DMS79 treated with DMSO at 0.1 percent for 48 hours (cell line): ENCODE results near the gene NPBWR2.
"Not testable (repeated sequence)": the region's sequence is repeated elsewhere in the genome, so short reads cannot be mapped to it uniquely, and the experiment has no call there.

Source experiments
- DNase-seq: peaks from one replicate; lab custom pipeline; 2025; lab: John Stamatoyannopoulos, UW

NPBWR2 gene

DNA sequence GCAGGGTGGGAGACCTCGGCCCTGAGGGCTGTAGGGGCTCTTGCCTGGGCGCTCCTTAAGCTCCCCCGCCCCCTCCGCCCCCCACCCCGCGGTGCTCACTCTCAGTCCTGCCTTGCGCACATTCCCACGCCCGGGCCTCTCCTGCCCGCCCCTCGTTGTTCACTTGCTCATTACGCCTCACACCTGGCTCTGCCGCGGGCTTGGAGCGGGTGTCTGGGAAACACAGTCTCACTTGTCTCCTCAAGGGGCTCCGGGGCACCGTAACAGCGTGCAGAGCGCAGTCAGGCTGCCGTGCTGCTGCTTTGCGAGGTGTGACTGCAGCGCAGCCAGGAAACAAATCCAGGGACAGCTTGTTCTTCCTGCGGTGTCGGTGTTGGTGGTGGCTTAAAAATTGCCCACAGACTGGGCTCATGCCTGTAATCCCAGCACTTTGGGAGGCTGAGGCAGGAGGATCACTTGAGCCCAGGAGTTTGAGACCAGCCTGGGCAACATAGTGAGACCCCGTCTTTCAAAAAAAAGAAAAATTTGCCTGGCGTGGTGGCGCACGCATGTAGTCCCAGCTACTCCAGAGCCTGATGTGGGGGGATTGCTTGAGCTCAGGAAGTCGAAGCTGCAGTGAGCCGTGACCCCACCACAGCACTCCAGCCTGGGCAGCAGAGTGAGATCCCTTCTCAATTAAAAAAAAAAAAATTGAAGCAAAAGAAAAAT lies 4.6 kb downstream of the NPBWR2 start:
- peak; percentile 88 for DNase-seq

DNA sequence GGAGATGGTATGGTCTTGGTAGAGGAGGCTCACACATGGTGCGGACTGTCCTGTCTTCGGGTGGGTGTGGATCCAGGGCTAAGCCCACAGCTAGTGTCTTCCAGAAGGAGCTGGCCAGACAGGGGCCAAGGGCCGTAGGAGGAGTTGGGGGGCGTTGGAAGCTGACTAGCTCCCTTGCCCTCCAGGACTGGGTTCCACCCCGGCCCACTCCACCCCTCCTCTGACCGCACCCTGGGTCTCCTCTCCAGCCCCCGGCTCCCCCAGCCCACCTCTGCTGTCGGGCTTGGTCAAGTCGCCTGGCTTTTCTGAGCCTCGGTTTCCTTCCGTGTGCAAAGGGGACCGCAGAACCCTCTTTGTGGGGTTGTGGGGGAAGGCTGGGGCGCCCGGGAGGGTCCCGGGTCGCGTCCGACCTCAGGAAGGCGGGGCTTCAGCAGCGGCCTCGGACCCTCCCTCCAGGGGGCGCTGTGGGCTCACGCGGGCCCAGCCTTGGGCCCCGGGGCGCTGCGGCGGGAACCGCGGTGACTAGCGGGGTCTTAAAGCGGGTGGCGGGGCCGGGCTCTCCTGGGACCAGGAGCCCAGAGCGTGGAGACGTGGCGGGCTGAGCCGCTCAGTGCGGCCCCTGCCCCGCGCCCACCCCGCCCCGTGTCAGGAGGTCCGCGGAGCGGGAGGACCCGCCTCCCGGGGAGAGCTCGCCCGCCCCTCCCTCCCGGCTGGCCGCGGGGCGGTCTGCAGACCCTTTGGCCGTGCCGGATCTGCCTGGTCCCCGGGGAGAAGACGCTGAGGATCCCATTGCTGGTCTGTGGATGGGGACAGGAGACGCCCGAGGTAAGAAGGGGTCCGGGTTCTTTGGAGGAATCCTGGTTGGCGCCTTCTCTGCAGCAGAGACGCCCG lies 5.4 kb downstream of the NPBWR2 start:
- peak; percentile 64 for DNase-seq

DNA sequence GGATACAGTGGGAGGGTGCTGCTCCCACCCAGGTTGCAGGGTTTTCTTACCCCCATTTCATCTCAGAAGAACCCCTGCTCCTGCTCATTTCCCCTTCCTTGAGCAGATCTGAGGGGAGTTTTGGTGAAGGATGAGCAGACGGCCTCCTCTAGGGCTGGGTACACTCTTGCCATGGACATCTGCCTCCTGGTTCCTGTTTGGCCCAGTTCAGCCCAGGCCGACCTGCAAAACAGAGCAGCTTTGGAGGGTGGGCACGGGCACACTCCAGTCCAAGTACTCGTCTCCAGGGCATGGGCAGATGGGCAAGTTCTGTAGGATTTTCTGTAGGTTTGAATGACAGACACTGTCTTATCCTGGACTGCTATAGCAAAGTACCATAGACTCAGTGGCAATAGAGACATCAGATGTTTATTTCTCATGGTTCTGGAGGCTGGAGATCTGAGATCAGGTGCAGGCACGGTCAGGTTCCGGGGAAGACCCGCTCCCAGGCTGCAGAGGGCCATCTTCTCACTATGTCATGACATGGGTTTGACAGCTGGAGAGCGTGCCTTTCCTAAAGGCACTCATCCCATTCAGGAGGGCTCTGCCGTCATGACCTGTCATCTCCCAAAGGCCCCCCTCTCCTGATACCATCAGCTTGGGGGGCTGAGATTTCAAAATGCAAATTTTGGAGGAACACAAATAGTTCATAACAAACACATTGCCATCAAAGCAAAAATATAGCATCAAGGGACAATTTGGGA lies 6.2 kb downstream of the NPBWR2 start:
- DNase-seq: no peak

GRCh38 chr20:64100566-64100888 lies 6.8 kb downstream of the NPBWR2 start:
- no peak for DNase-seq

DNA sequence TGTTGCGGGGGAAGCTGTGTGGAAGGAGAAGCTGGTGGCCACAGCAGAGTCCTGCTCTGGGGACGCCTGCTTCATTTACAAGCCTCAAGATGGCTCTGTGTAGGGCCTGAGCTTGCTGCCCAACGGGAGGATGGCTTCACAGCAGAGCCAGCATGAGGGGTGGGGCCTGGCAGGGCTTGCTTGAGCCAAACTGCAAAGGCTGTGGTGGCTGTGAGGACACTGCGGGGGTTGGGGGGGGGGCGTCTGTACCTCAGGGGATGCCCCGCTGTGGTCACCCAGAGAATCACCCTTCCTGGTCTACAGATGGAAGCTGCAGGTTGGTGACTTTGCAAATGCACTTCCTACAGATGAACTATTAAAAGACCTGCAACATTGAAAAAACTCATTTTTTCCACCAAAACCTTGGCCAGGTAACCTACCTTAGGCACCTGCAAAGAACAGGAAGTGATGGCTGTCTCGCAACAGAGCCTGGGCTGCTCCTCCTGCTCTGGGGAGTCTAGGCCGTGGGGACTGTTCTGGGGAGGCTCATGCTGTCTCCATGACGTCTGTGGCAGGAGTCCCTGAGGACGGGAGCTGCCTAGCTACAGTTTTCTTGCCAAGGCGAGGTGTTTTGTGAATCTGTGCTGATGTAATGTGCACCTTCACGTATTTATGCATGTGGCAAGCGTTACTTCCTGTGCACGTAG lies 7.3 kb downstream of the NPBWR2 start:
- no peak for DNase-seq

DNA sequence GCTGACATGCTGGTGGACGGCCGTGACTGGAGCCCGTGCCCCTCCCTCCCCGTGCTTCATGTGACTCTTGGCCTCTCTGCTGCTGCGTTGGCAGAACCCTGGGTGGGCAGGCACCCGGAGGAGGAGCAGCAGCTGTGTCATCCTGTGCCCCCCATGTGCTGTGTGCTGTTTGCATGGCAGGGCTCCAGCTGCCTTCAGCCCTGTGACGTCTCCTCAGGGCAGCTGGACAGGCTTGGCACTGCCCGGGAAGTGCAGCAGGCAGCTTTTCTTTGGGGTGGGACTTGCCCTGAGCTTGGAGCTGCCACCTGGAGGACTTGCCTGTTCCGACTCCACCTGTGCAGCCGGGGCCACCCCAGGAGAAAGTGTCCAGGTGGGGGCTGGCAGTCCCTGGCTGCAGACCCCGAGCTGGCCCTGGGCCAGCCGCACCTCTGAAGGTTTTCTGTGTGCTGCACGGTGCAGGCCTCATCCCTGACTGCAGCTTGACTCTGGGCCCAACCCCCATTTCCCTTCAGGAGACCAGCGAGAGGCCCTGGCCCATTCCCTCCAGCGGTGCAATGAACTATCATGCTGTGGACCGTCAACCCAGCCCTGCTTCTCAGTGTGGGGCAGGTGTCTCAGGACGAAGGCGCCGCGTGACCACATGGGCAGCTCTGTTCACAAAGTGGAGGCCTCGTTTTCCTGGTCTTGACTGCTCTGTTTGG lies 8.1 kb downstream of the NPBWR2 start:
- DNase-seq: no peak

DNA sequence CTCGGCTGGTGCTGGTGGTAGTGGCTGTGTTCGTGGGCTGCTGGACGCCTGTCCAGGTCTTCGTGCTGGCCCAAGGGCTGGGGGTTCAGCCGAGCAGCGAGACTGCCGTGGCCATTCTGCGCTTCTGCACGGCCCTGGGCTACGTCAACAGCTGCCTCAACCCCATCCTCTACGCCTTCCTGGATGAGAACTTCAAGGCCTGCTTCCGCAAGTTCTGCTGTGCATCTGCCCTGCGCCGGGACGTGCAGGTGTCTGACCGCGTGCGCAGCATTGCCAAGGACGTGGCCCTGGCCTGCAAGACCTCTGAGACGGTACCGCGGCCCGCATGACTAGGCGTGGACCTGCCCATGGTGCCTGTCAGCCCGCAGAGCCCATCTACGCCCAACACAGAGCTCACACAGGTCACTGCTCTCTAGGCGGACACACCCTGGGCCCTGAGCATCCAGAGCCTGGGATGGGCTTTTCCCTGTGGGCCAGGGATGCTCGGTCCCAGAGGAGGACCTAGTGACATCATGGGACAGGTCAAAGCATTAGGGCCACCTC lies 8.8 kb downstream of the NPBWR2 start:
- DNase-seq: no peak

GRCh38 chr20:64096535-64096934 lies 10.8 kb downstream of the NPBWR2 start:
- DNase-seq: no peak

GRCh38 chr20:64095927-64096326 lies 11.4 kb downstream of the NPBWR2 start:
- no peak for DNase-seq

DNA sequence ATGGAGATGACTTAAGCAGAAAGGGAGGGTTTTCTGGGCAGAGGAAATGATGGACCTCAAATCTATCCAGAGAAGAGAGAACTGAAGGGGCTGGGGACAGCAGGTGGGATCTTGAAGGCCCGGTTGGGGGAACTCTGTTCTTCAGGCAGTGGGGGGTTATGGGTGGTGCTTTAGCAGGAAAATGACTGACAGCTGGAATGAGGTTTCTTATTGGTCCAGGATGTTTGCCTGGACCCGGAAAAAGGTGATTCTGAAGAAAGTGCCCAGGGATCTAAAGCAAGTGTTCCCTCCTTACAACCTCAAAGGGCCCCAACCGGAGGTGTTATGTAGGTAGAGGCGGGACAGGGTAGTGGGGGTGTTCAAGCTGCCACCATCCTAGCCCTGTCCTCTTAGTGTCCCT lies 11.9 kb downstream of the NPBWR2 start:
- no peak for DNase-seq

DNA sequence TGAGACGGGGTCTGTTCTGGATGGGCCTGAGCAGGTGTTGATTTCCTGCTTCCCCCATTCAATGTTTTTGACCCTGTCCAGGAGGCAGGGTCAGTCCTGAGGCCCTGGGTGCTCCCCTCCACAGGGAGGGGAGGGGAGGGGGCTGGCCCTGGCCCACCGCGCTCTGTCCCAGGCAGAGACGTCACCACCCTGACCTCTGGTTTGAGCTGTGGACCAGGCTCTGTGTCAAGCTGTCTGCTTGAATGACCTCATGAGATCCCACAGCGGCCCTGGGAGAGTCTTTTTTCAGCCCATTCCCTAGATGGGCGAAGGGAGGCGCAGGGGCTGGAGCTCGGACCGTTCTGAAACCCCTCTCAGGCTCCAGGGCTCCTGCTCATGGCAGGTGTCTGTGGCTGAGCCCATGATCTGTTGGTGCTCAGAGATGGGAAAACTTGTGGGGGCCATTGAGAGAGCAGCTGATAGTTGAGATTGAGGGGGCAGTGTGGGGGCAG lies 14.3 kb downstream of the NPBWR2 start:
- DNase-seq: no peak

GRCh38 chr20:64092258-64093012 lies 14.9 kb downstream of the NPBWR2 start:
- no peak for DNase-seq

- no peak for DNase-seq
Measured at GRCh38 chr20:64091770-64092169, 15.6 kb downstream of the NPBWR2 start.

DNA sequence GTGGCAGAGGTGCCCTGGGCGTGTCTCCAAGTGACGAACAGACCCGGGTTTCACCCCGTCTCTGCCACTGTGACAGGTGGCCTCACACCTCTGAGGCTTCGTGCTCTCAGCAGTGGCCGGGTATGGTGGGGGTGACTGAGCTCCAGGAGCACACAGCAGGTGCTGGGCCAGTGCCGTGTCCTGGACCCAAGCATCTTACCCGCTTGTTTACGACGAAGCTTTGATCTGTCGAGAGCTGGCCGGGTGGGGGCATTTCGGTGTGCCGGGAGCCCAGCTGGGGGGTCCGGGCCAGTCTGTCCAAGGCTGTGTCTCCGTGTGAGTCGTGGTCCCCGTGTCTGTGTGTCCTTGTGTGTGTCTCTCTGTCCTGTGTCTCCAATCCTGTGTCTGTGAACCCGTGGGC lies 16.0 kb downstream of the NPBWR2 start:
- DNase-seq: no peak

DNA sequence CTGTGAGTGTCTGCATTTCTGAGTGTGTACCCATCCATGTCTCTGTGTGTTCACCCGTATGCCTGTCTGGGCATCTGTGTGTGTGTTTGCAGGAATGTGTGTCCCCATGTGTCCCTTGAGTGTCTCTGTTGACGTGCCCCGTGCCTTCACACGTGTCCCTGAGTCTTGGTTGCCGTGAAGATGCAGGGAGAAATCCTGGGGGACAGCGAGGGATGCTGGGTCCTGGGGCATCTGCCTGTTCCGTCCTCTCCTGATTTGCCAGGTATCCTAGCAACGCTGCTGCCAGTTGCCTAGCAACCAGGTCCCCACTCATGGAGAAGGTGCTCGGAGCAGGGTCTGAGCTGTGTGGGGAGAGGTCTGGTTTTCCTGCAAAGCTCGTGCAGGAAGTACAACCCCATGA lies 17.2 kb downstream of the NPBWR2 start:
- peak; percentile 39 for DNase-seq

DNA sequence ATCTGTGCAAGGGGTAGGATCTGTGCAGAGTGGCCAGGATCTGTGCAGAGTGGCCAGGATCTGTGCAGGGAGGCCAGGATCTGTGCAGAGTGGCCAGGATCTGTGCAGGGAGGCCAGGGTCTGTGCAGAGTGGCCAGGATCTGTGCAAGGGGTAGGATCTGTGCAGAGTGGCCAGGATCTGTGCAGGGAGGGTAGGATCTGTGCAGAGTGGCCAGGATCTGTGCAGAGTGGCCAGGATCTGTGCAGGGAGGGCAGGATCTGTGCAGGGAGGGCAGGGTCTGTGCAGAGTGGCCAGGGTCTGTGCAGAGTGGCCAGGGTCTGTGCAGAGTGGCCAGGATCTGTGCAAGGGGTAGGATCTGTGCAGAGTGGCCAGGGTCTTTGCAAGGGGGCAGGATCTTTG lies 18.8 kb downstream of the NPBWR2 start:
- not testable (repeated sequence) for DNase-seq

GRCh38 chr20:64087226-64087825 lies 20.0 kb downstream of the NPBWR2 start:
- not testable (repeated sequence) for DNase-seq

DNA sequence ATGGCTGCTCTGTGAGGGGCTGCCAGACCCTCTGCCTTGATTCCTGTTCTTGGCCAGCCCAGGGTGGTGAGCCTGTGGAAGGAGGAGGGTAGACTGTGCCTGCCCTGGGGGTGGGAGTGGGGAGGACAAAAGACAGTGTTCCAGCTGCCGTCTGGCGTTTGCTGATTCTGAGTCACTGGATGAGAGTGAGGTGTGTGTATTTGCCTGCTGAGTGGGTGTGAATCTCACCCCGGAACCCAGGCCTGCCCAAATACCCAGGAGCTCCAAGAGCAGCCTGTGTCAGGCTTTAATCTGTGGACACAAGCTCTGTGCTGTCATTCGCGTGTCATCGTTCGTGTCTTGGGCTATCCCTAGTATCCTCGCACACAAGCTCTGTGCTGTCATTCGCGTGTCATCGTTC lies 20.6 kb downstream of the NPBWR2 start:
- no peak for DNase-seq

DNA sequence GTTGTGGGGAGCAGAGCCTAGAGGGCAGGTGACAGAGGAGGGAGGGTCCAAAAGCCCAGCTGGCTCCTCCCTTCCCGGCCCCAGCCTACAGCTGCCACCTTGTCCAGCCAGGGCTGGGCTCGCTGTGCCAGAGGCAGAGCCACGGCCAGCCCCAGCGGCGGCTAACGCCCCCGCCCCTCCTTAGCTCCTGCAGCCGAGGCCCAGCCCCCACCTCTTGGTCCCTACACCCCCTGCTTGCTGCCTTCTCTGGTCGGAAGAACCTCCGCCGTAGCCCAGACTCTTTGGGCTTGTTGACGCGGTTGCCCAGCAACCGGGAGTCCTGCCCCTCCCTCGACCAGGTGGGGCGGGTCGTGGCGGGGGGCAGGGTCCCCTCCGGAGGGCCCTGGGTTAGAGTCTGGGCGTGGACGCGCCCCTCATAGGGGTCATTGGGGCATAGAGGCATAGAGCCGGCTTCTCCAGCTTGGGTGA lies 22.6 kb downstream of the NPBWR2 start:
- DNase-seq: peak; percentile 66
